HG03378 (cell line): Measurements from ENCODE around the gene CLIC4.

ENCODE experiments used
- ATAC-seq: cut with Tn5 transposase; IDR thresholded peaks from one replicate; pipeline ENCODE4 v1.9.1; 2021; ENCODE audit warnings: mild to moderate bottlenecking, moderate library complexity; ENCODE audit not compliant: unreplicated experiment

CLIC4 gene

GRCh38 chr1:24855474-24855873 lies 110.2 kb downstream of the CLIC4 start:
- no peak for ATAC-seq

- ATAC-seq: no peak
Measured at GRCh38 chr1:24856787-24857506, 111.7 kb downstream of the CLIC4 start.

GRCh38 chr1:24857507-24858133 lies 112.4 kb downstream of the CLIC4 start:
- ATAC-seq: no peak

GRCh38 chr1:24858277-24858676 lies 113.0 kb downstream of the CLIC4 start:
- ATAC-seq: no peak

GRCh38 chr1:24859063-24860010 lies 114.1 kb downstream of the CLIC4 start:
- ATAC-seq: no peak

GRCh38 chr1:24860841-24861240 lies 115.6 kb downstream of the CLIC4 start:
- ATAC-seq: no peak

- ATAC-seq: no peak
Measured at GRCh38 chr1:24861821-24862727, 116.8 kb downstream of the CLIC4 start.

- no peak for ATAC-seq
Measured at GRCh38 chr1:24862775-24863483, 117.7 kb downstream of the CLIC4 start.

GRCh38 chr1:24864370-24864777 lies 119.1 kb downstream of the CLIC4 start:
- ATAC-seq: no peak

- no peak for ATAC-seq
Measured at GRCh38 chr1:24865168-24865567, 119.9 kb downstream of the CLIC4 start.

- no peak for ATAC-seq
Measured at GRCh38 chr1:24865587-24865986, 120.3 kb downstream of the CLIC4 start.

GRCh38 chr1:24866211-24867083 lies 121.2 kb downstream of the CLIC4 start:
- ATAC-seq: no peak

- no peak for ATAC-seq
Measured at GRCh38 chr1:24867084-24867870, 122.0 kb downstream of the CLIC4 start.

- ATAC-seq: no peak
Measured at GRCh38 chr1:24868016-24868875, 123.0 kb downstream of the CLIC4 start.

GRCh38 chr1:24870551-24871195 lies 125.4 kb downstream of the CLIC4 start:
- no peak for ATAC-seq

GRCh38 chr1:24871306-24871901 lies 126.2 kb downstream of the CLIC4 start:
- no peak for ATAC-seq
